Neuronal stem cell (in vitro differentiated cells): Measurements from ENCODE around the gene AMZ1.
"Not testable (repeated sequence)": the region's sequence is repeated elsewhere in the genome, so short reads cannot be mapped to it uniquely, and the experiment has no call there.

ENCODE experiments used
- DNase-seq: peaks from one replicate; pipeline ENCODE4 v3.0.0-alpha.2; 2013; ENCODE audit warnings: low spot score
- H2AFZ ChIP-seq: one replicate; pipeline ENCODE4 v1.6.1; 2013; ENCODE audit warnings: mild to moderate bottlenecking, low read length, inconsistent platforms
- H2AK5ac ChIP-seq: 2 replicates; pipeline ENCODE4 v1.6.1; 2013; ENCODE audit warnings: low read depth, mild to moderate bottlenecking, inconsistent platforms, low read length, moderate library complexity, mixed read lengths
- H2BK120ac ChIP-seq: 2 replicates; pipeline ENCODE4 v1.6.1; 2013; ENCODE audit warnings: low read depth, mild to moderate bottlenecking, inconsistent platforms, low read length, moderate library complexity, mixed read lengths
- H2BK12ac ChIP-seq: one replicate; pipeline ENCODE4 v1.6.1; 2013; ENCODE audit warnings: low read length, inconsistent platforms
- H2BK15ac ChIP-seq: 2 replicates; pipeline ENCODE4 v1.6.1; 2013; ENCODE audit warnings: mild to moderate bottlenecking, low read length, inconsistent platforms, mixed read lengths
- H2BK5ac ChIP-seq: one replicate; pipeline ENCODE4 v1.6.1; 2013; ENCODE audit warnings: inconsistent platforms, mild to moderate bottlenecking, low read length, moderate library complexity
- H3K14ac ChIP-seq: one replicate; pipeline ENCODE4 v1.6.1; 2013; ENCODE audit warnings: low read length, inconsistent platforms
- H3K18ac ChIP-seq: 2 replicates; pipeline ENCODE4 v1.6.1; 2013; ENCODE audit warnings: low read length, inconsistent platforms
- H3K23ac ChIP-seq: 2 replicates; pipeline ENCODE4 v1.6.1; 2013; ENCODE audit warnings: low read depth, mild to moderate bottlenecking, mixed read lengths, low read length, inconsistent platforms; ENCODE audit not compliant: poor library complexity
- H3K27ac ChIP-seq: replicated peaks from 3 replicates; pipeline ENCODE4 v1.5.1; 2013; ENCODE audit warnings: low read length, inconsistent platforms
- H3K27me3 ChIP-seq, 3 experiments: 2 replicates each; pipeline ENCODE4 v1.6.1; 2013; ENCODE audit warnings: low read length in 3 of 3, mild to moderate bottlenecking in 2 of 3, inconsistent platforms in 1 of 3, low read depth in 1 of 3, mixed read lengths in 1 of 3, moderate library complexity in 1 of 3; ENCODE audit not compliant: control insufficient read depth in 3 of 3, insufficient read depth in 3 of 3
- H3K36me3 ChIP-seq, 2 donors: replicated peaks in 1 of 2; 2 replicates each; pipeline ENCODE4 v1.6.1; 2013; ENCODE audit warnings: low read length in 2 of 2; ENCODE audit not compliant: control insufficient read depth in 2 of 2, insufficient read depth in 2 of 2
- H3K4ac ChIP-seq: 2 replicates; pipeline ENCODE4 v1.6.1; 2013; ENCODE audit warnings: inconsistent platforms, mild to moderate bottlenecking, low read length, moderate library complexity
- H3K4me1 ChIP-seq, 2 donors: 1 replicate in 1 of 2; 2 replicates in 1 of 2; pipeline ENCODE4 v1.6.1; 2013; ENCODE audit warnings: low read length in 2 of 2, low read depth in 1 of 2; ENCODE audit not compliant: control insufficient read depth in 2 of 2, insufficient read depth in 1 of 2
- H3K4me2 ChIP-seq: one replicate; pipeline ENCODE4 v1.6.1; 2013; ENCODE audit warnings: mild to moderate bottlenecking, low read length, inconsistent platforms; ENCODE audit not compliant: insufficient read depth, poor library complexity, severe bottlenecking
- H3K4me3 ChIP-seq, 2 donors: 2 replicates each; pipeline ENCODE4 v1.5.1; 2013; ENCODE audit warnings: low read length in 2 of 2, mild to moderate bottlenecking in 2 of 2, inconsistent platforms in 1 of 2, moderate library complexity in 1 of 2
- H3K79me1 ChIP-seq: one replicate; pipeline ENCODE4 v1.6.1; 2013; ENCODE audit warnings: low read depth, mild to moderate bottlenecking, inconsistent platforms, low read length, moderate library complexity
- H3K9ac ChIP-seq: one replicate; pipeline ENCODE4 v1.6.1; 2013; ENCODE audit warnings: mild to moderate bottlenecking, low read depth, low read length, inconsistent platforms; ENCODE audit not compliant: poor library complexity
- H3K9me3 ChIP-seq, 2 donors: replicated peaks in 1 of 2; 2 replicates each; pipeline versions ENCODE3 to v1.6.1; 2013; ENCODE audit warnings: low read length in 2 of 2, mild to moderate bottlenecking in 2 of 2, inconsistent platforms in 1 of 2, low read depth in 1 of 2, mixed read lengths in 1 of 2, moderate library complexity in 1 of 2; ENCODE audit not compliant: control insufficient read depth in 2 of 2, insufficient read depth in 1 of 2
- H4K8ac ChIP-seq: one replicate; pipeline ENCODE4 v1.6.1; 2013; ENCODE audit warnings: low read depth, mild to moderate bottlenecking, inconsistent platforms, low read length, moderate library complexity
- H4K91ac ChIP-seq: one replicate; pipeline ENCODE4 v1.6.1; 2013; ENCODE audit warnings: low read length, low read depth, mild to moderate bottlenecking, inconsistent platforms; ENCODE audit not compliant: poor library complexity
- WGBS, 2 donors: extraction: QIAGEN DNeasy Blood & Tissue Kit; methylation state at CpG; one replicate each; pipeline ENCODE4 v1.1.7; 2013; ENCODE audit warnings: missing lambda C conversion rate in 2 of 2, mixed read lengths in 1 of 2; ENCODE audit not compliant: insufficient read length in 2 of 2, insufficient replicate concordance in 1 of 2; ENCODE audit errors: extremely low coverage in 2 of 2; 5-methylcytosine and 5-hydroxymethylcytosine counted together

The AMZ1 gene

DNA sequence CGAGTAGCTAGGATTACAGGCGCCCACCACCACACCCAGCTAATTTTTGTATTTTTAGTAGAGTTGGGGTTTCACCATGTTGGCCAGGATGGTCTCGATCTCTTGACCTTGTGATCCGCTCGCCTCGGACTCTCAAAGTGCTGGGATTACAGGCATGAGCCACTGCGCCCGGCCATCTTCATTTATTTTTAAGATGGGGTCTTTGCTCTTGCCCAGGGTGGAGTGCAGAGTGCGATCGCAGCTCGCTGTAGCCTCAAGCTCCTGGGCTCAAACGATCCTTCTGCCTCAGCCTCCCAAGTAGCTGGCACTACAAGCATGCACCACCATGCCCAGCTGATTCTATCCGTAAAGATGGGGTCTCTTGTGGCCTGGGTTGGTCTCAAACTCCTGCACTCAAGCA, 39.2 kb downstream of the AMZ1 start:
- not testable (repeated sequence) for H2BK12ac ChIP-seq, H3K4me1 ChIP-seq, H3K4me2 ChIP-seq, H4K8ac ChIP-seq, H3K4ac ChIP-seq, H2BK5ac ChIP-seq, H2AFZ ChIP-seq, H2BK15ac ChIP-seq, H2AK5ac ChIP-seq, H3K18ac ChIP-seq, H3K27me3 ChIP-seq, DNase-seq, H3K9me3 ChIP-seq, H3K14ac ChIP-seq, H3K79me1 ChIP-seq, H3K23ac ChIP-seq, H4K91ac ChIP-seq, H2BK120ac ChIP-seq, H3K9ac ChIP-seq, H3K4me3 ChIP-seq, H3K27ac ChIP-seq
- no CpG with 5 or more reads among the region's 13 CpGs for WGBS, 2 donors
- H3K36me3 ChIP-seq = peaks cover 18 to 60% of the 10 kb centered on the region in 2 donors

DNA sequence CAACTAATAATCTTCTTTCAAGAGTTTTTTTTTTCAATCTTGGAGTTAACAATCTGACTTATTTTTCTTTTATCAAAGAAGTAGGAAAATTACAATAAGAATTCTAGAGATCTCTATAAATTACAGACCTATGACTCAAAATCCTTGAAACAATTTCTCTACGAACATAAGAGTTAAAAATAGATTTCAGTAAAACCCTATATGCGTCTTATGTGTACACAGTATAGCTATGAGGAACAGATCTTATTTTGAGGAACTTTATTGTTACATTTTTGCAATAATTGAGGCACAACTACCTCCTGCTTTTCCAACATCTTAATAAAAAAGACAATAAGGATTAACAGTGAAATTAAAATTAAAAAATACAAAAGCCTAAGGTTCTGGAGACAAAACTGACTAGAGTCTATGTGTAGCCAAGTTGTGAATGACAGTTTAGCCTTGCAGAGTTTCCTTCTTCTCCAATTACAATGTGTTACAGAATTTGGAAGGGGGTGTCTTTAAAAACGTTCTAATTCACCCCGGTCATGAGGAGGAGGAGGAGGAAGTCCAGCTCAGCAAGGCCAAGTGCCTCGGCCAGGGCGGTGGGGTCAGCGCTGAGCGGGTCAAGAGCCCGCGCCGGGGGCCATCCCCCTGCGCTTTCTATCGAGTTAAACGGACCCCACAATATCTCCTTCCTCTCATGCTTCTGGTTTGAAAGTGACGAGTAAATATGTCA, 40.5 kb downstream of the AMZ1 start:
- H2BK12ac ChIP-seq = no peak overlapping the region
- no peak overlapping the region for H3K14ac ChIP-seq
- no peak overlapping the region for H2BK120ac ChIP-seq
- no peak overlapping the region for H3K4me3 ChIP-seq
- no peak overlapping the region for H3K18ac ChIP-seq
- H4K8ac ChIP-seq = no peak overlapping the region
- no peak overlapping the region for H3K23ac ChIP-seq
- peaks cover 0 to 4% of the 10 kb centered on the region in 2 donors for H3K9me3 ChIP-seq
- peaks cover 15 to 59% of the 10 kb centered on the region in 2 donors for H3K36me3 ChIP-seq
- no CpG with 5 or more reads among the region's 15 CpGs for WGBS, 2 donors
- H3K4me2 ChIP-seq = no peak overlapping the region
- DNase-seq = no peak
- no peak overlapping the region for H2AFZ ChIP-seq
- H2BK15ac ChIP-seq = no peak overlapping the region
- no peak overlapping the region for H3K4ac ChIP-seq
- H3K79me1 ChIP-seq = peaks cover 2% of the 10 kb centered on the region
- H3K4me1 ChIP-seq = peaks cover 0 to 3% of the 10 kb centered on the region in 2 donors
- no peak overlapping the region for H3K27ac ChIP-seq
- H3K27me3 ChIP-seq = no peaks in the 10 kb centered on the region
- H2BK5ac ChIP-seq = no peak overlapping the region
- H2AK5ac ChIP-seq = no peak overlapping the region
- no peak overlapping the region for H3K9ac ChIP-seq
- no peak overlapping the region for H4K91ac ChIP-seq

DNA sequence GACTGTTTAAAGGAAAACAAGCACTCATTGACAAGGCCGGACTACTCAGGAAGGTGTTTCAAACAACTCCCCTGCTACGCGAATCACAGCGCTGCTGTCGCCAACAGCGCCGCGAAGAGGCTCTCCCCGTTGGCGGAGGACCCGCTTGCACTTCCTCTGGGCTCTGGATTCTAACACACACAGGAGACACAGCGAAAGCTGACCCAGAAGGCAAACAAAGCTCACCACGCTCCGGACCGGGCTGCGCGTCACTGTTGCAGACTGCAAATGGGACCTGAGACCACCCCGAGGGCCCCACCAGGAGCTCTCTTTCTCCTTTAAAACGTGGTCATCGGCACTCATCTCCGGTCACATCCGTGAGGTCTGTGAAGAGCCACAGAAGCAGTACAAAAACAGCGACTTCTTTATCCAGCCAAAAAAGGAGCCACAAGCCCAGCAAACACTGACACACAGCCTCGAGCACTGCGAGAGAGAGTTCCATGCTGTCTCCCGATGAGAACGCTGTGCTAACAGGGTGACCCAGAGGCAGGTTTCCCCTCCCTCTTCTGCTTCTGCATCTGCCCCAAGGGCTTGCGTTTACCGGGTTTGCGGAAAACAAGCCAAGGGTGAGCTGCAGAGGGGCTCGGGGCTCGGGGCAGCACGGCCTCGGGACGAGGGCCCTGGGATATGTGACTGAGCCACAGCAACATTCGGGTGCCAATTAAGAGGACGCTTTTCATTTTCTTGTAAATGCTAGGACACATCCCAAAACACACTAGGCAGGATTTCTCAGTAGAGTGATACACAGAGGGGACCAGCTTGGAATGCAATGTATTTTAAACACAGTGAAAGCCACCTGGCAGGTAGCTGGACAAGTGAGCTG, 41.3 kb downstream of the AMZ1 start:
- DNase-seq = no peak
- no peak overlapping the region for H3K14ac ChIP-seq
- no peak overlapping the region for H2AK5ac ChIP-seq
- no peaks in the 10 kb centered on the region for H3K79me1 ChIP-seq
- H3K23ac ChIP-seq = peak overlapping the region; percentile 56
- no peak overlapping the region for H3K4me3 ChIP-seq
- no peak overlapping the region for H4K91ac ChIP-seq
- no peak overlapping the region for H2BK5ac ChIP-seq
- no peak overlapping the region for H2BK120ac ChIP-seq
- no peak overlapping the region for H2AFZ ChIP-seq
- H3K9me3 ChIP-seq = peaks cover 0 to 4% of the 10 kb centered on the region in 2 donors
- H3K4me2 ChIP-seq = no peak overlapping the region
- no CpG with 5 or more reads among the region's 37 CpGs for WGBS, 2 donors
- H3K36me3 ChIP-seq = peaks cover 15 to 59% of the 10 kb centered on the region in 2 donors
- H3K27me3 ChIP-seq = no peaks in the 10 kb centered on the region
- H2BK15ac ChIP-seq = no peak overlapping the region
- H2BK12ac ChIP-seq = no peak overlapping the region
- no peak overlapping the region for H3K27ac ChIP-seq
- no peak overlapping the region for H4K8ac ChIP-seq
- no peak overlapping the region for H3K18ac ChIP-seq
- no peak overlapping the region for H3K9ac ChIP-seq
- H3K4ac ChIP-seq = no peak overlapping the region
- peaks cover 0 to 3% of the 10 kb centered on the region in 2 donors for H3K4me1 ChIP-seq
